Stimulated activated CD8-positive, alpha-beta memory T cell treated with anti-CD3 and anti-CD28 coated beads, Interleukin-7, amount 100 ng/mL, for 1 hour (primary cell): ENCODE measurements around the gene CYP2D6.
"Not testable (repeated sequence)": the region's sequence is repeated elsewhere in the genome, so short reads cannot be mapped to it uniquely, and the experiment has no call there.

ENCODE experiments used
- DNase-seq, 2 donors: peaks; one replicate each; pipeline ENCODE4 v3.0.0-alpha.2; 2020; ENCODE audit warnings: low read depth in 2 of 2

Gene CYP2D6

GRCh38 chr22:42130639-42131431, at the start of gene CYP2D6:
CYP2D6 (minus strand) TSS chr22:42130810; CDS start chr22:42130791, 19 bp downstream.
- not testable (repeated sequence) for DNase-seq

DNA sequence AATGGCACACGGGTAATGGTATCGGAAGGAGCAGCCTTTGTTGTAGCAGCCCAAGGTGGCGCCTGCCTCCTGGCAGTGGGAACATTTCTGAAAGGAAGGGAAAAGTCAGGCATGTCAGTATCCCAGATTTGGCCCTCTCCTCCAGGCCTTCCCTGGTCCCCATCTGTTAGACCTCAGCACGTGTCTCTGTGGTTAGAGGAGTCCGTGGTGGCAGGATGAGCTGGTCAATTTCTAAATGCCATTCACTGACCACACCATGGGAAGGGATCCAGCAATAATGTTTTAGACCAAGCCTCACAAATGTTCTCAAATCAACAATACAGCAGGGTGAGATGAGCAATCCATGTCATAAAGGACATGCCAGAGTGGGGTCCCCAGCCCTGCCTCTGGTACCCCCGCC, 49.0 kb upstream of the CYP2D6 start:
- no peak for DNase-seq

GRCh38 chr22:42178910-42179519, 48.4 kb upstream of the CYP2D6 start:
- DNase-seq, result no peak

- DNase-seq, result no peak
These were observed 47.3 kb upstream of the CYP2D6 start for GRCh38 chr22:42177891-42178336.

- no peak for DNase-seq
These were observed 45.8 kb upstream of the CYP2D6 start for GRCh38 chr22:42176255-42176915.

DNA sequence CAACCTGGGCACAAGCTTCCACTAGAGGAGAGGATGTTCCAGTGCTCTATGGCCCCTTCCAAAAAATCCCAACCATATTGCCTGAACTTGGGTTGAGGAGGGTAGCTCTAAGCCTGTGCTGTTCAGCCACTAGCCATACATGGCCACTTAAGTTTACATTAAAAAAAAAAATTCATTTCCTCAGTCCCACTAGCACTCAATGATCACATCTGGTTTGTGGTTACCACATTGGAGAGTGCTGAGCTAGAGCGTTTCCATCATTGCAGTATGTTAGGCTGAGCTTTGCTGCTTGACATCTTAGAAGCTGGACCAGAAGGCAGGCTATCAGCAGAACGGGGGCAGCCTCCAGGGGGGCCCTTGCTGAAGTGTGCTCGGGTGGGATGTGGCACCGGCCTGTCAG, 43.5 kb upstream of the CYP2D6 start:
- DNase-seq, result no peak

DNA sequence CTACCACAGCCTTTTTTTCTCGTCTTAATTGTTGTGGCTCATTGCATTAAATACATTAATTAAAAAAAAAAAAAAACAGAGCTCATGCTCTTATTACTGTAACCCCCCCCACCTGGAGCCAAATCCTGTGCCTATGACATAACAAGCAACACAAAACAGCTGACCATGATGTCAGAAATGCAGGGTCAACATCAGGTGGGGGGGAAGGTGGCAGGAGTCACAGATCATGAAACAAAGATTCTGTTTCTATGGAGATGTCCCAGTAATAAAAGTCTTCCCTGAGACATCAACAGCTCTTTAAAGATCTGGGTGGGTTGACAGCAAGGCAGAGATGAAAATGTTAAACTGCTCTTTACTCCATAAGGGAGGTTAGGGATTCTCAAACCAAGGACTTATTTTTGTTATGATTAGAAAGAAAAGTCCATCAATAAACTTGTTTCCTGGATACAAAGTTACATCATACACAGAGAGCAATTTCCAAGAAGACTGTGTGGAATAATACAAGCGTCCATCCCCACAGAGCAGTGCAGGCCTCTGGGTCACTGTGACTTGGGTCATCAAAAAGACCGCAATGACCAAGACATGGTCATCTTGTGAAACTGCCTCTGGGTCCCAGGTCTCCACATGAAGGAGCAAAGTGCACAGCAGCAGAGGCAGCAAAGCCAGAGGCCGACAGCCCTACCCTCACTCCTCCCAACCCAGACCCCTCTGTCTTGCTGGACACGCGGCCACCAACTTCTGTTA, 42.7 kb upstream of the CYP2D6 start:
- no peak for DNase-seq

- DNase-seq, result no peak
These were observed 42.2 kb upstream of the CYP2D6 start for GRCh38 chr22:42172773-42173172.

DNA sequence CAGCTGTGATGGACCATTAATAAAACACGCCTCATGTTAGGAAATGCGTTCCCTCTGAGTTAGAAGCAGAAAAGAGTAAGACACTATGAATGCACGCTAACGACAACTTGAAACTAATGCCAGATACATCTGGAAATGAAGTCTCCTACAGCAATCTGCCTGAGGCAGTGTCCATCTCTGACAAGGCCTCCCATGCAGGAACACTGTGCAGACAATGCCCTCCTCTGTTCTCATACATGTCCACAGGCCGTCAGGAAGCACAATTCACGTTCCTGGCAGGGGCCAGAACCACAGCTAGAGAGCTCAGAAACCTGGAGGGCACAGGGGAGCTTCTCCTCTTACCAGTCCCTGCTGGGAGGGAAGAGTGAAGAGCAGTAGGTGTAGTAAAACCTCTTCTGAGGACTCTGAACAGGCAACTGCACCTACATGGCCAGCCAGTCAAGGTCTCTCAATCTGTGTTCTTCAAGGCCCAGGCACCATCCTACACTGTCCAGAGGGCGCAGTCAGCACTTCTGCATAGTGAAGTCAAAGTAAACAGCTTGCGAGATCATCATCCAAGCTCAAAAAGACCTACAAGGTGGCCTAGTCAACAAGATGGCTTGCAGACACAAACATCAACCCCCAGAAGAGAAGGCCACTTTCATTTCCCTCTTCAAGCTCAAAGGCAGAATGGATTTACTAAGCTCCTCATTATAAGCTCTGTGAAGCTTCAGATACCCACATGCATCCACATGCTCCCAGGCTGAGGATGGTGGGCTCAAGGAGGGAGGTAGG, 41.5 kb upstream of the CYP2D6 start:
- DNase-seq, result no peak

- DNase-seq, result no peak
These were observed 40.8 kb upstream of the CYP2D6 start for GRCh38 chr22:42171417-42171816.

DNA sequence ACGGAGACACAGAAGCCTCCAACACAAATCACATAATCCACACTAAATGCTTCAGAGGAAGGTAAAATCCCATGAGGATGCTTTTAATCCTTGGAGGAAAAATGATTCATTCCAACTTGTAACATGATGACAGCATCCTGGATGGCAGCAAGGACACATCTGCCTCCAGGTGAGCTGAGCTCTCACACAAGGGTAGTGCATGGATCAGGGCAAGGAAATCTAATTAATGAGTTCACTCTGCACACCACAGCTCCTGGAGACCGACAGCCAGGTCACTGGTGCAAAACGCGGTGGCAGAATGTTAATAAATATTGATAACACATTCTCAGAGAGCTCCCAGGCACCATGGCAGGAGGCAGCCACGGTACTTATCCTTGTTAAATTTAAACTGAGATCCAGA, 40.3 kb upstream of the CYP2D6 start:
- DNase-seq, result no peak

- DNase-seq, result peak; percentile 32 to 52
These were observed 38.5 kb upstream of the CYP2D6 start for GRCh38 chr22:42169055-42169469.

- DNase-seq, result no peak
These were observed 37.9 kb upstream of the CYP2D6 start for GRCh38 chr22:42168476-42168875.

DNA sequence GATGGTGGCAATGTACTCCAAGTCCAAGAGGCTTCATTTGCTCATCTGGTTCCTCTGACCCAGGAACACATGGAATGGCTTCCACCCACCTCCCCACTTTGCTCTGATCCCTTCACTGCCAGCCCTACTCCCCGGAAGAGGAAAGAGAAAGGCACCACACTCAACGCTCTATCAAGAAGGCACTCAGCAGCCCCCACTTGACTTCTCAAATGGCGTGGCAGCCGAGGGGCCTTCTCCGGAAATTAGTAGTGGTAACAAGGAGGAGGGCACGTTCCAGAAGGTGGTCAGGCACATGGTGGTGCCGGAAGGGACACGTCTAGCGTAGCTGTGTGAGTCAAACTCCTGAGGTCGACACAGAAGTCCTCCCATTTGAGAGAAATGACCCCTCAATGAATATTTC, 36.5 kb upstream of the CYP2D6 start:
- DNase-seq, result no peak

- DNase-seq, result no peak
These were observed 34.3 kb upstream of the CYP2D6 start for GRCh38 chr22:42164901-42165300.

DNA sequence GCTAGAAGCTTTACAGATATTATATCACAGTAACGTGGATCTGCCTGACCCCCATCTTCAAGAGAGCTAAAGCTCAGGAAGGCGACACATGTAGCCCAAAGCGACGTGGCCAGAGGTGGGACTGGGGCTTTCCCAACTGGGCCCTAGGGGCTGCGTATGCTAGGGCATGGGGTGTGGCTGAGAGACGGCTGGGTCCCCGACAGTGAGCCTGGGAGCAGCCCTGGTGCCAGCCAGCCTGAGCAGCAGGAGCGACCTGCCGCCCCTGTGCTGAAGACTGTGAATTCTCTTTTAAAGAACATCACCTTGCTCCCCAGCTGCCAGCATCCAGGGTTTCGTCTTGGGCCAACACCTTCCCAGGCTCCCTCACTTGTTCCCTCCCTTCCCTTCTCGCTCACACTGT, 32.9 kb upstream of the CYP2D6 start:
- no peak for DNase-seq

DNA sequence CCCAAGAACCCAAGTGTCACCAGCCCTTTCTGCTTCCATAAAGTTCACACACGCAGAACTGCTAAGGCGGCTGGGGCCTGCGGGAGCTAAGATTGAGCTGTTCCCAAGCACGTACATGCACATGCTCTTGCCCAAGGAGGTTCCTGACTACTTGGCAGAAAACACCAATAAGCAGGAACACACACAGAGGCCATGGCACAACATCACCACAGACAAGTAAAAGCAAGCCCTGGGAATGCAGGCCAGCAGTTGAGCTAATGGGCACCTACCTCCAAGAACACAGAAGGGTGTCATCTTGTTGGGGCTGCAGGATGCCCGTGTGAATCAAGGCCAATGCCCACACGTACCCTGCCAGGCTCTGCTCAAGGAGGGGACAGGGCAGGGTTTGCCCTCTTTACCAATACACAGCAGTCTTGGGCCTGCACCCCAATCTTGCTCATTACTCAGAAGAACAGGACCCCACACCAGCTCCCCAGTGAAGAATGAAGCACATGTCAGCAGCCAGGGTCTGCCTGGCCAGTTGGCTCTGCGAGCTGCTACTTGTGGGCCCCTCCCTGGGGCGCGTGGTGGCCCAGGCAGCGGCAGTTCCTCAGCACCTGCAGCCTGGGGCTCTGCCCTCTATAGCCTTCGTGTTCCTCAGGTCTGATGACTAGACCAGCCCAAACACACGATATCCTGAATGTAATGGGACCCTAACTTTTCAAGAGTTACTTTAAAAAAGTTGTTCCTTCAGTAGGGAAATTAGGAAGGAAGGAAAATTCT, 32.3 kb upstream of the CYP2D6 start:
- DNase-seq, result no peak

- no peak for DNase-seq
These were observed 30.5 kb upstream of the CYP2D6 start for GRCh38 chr22:42160830-42161696.

DNA sequence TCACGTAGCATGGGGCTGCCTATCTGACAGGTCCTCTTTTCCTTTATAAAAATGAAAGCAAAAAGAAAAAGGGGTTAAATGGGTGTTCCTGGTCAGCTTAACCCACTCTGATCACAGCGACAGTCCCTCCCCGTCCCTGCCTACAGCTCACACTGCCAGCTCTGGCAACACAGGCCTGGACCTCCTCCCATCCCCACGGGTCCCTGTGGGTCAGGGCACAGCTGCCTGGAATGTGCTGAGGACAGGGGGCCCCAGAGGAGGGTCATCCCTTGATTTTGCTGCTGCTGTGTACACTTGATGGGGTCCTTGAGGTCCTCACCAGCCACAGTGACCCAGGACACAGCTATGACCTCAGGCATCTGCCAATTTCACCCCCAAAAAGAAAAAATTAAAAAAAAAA, 29.6 kb upstream of the CYP2D6 start:
- DNase-seq, result no peak
